GM10847 (cell line): ENCODE data around the gene DENND1A.

Experiments used
- POLR2A ChIP-seq: IDR thresholded peaks from 2 replicates; pipeline ENCODE4 v1.6.1; 2011; ENCODE audit not compliant: insufficient read length; ENCODE audit errors: extremely low read depth

Gene DENND1A

GRCh38 chr9:123394291-123395235 is 535.4 kb downstream of the DENND1A start:
- TF ChIP-seq POLR2A: no peak

GRCh38 chr9:123392802-123393201 is 537.1 kb downstream of the DENND1A start:
- TF ChIP-seq POLR2A: no peak

GRCh38 chr9:123391946-123392345 is 538.0 kb downstream of the DENND1A start:
- TF ChIP-seq POLR2A: no peak

DNA sequence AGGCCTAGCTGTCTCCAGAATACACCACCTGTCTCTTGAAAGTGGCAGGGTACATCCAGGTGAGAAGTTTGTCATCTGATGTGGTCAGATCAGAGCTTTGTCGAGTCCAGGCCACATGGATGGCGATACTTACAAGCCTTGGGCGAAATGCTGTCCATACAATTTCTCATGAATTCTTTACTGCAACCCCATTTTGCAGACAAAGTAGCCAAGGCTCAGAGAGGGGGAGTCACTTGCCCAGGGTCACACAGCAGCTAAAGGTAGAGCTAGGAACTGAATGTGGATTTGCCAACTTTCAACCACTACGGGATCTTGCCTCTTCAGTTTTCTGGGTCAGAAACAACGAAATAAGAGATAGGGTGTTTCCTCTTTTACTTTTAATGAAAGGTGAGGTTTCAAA is 538.7 kb downstream of the DENND1A start:
- no peak for TF ChIP-seq POLR2A

DNA sequence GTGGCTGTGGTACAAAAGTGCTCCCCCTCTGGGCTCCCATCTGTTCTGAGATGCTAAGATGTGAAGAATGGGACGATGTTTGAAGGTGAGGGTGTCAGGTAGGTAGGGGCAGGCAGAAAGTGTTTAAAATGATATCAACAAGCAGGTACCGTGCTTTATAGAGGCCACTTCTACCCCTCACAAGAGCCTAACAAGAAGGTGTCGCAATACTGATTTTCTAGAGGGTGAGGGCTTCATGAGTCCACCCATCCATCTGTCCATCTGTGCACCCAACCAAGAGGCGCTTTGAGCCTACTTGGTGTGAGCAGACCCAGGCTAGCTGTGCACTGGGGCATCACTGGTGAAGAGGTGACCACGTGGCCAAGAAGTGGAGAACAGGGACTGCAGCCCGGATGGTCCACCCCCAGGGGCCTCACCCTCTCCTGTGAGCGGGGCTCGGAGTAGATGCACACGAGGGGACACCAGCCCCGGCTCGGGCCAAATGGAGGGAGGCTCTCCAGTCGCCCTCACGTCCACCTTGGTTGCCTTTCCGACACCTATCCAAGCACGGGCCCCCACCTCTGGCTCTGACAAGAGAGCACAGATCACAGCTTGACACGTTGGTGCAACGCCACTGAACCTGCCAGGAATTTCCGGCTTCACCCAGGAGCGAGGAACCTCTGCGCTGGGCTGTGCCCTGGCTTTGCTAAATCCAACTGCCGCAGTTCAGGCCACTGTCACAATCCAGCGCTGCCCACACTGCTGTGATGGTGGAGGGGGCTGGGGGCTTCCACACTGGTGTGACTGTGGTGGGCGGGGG is 539.4 kb downstream of the DENND1A start:
- no peak for TF ChIP-seq POLR2A

DNA sequence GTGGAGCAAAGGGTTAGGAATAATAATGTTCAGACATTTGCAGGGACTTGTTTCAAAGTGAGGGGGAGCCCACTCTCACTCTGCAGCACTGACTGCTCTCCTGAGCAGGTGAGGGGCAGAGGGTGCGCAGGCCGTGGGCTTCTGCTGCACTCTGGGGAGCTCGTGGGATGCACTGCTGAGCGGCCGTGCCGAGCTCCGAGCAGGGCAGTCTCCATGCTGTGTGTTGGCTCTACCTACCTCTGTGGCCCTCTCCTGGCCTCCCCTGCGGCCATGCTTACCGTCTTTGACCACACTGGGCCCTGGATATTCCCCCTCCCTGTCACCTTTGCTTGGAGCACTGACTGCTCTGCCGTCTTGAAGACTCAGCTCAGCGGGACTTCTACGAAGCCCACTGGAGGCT is 540.2 kb downstream of the DENND1A start:
- TF ChIP-seq POLR2A: no peak

DNA sequence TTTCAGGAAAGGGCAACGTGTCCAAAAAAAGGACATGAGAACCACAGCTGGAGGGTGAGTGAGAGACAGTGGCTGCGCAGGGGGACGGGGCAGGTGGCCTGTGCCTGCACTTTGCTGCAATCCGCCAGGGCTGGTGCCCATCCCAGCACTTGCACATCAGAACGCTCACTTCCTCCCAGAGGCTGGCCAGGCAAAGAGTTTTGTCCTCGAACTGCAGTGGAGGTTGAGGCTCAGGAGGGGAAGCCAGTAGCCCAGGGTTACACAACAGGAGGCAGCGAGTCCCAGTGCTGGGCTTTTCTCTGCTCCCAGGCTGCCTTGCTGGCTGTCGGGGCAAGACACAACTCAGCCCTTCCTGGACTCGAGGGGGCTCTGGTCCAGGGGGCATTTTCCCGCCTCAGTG is 540.9 kb downstream of the DENND1A start:
- TF ChIP-seq POLR2A: no peak

DNA sequence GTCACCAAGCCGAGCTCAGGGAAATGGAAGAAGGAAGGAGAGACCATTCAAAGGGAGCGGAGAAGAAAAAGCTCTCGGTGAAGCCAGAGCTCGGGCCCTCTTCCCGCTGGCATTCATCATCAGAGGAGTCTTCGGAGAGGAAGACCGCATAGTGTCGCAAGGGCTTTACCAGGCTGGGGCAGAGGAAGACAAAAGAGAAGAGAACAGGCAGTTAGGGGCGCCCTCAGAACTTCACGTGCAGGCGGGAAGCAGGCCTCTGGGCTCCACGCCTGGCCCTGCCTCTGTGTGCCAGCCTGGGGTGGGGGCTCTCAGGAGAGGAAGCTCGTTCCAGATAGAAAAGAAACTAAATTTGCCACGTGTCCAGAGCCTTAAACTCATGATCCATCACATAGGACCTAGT is 542.2 kb downstream of the DENND1A start:
- no peak for TF ChIP-seq POLR2A

DNA sequence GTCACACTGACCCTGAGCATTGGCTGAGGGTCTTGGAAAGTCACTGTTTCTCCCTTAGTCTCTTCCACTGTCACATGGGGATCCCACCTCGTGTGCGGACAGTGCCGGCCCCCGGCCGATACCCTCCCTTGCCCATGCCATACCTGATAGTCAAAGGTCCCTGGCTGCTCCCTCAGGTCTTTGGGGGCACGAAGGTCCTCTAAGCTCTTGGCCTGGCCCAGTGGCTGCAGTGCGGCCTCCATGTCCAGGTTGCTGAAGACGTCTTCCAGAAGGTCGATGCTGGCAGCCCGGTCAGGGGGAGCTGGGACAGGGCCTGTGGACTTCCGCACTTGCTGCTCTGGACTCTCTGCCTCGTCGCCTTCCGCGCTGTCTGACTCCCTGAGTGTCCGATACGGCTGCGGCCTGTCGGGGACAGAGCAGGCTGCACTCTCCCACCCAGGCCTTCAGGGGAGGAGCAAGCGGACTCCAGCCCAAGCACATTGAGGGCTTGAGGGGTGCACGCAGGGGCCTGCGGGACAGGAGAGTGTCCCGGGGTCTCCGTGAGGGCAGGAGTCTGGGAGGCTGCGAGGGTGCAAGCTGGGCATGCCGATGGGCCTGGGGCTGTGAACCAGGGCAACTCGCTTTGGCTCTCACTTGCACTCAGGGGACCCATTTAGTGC is 546.3 kb downstream of the DENND1A start:
- no peak for TF ChIP-seq POLR2A

DNA sequence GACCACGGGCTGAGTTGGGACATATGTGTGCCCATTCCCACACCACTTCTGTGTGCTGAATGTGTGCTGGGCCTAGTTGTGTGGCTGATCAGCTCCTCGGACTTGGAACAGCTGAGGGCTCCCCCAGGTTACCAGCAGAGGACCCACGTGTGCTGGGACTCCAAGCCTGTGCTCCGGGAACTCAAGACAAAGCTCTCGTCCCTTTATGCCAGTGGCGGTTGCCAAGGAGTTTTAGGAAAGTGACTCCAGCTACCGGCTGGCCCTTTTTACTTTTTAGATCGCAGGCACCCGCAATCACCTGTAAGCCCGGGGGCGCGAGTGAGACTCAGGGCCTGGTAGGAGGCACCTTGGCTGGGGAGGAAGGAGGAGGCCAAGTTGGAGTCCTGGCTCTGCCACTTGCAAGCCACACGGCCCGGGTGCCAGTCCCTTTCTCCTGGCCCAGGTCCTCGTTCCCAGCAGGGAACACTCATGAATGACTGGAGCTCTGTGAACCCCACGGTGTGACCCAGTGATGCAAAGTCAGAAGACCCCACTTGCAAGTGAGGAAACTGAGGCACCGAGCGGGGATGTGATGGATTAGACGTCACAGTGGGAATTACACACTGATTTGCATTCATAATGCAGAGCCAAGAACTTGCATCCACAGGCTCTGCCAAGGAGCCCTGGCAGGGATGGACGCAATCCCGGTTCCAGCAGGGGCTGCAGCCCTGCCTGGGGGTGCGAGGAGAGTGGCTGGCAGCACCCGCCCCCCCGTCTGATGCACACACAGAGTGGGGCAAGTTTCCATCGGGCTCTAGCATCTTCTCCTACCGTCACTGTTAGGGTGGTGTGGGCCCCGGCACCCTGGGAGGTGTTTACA is 547.0 kb downstream of the DENND1A start:
- TF ChIP-seq POLR2A: no peak

DNA sequence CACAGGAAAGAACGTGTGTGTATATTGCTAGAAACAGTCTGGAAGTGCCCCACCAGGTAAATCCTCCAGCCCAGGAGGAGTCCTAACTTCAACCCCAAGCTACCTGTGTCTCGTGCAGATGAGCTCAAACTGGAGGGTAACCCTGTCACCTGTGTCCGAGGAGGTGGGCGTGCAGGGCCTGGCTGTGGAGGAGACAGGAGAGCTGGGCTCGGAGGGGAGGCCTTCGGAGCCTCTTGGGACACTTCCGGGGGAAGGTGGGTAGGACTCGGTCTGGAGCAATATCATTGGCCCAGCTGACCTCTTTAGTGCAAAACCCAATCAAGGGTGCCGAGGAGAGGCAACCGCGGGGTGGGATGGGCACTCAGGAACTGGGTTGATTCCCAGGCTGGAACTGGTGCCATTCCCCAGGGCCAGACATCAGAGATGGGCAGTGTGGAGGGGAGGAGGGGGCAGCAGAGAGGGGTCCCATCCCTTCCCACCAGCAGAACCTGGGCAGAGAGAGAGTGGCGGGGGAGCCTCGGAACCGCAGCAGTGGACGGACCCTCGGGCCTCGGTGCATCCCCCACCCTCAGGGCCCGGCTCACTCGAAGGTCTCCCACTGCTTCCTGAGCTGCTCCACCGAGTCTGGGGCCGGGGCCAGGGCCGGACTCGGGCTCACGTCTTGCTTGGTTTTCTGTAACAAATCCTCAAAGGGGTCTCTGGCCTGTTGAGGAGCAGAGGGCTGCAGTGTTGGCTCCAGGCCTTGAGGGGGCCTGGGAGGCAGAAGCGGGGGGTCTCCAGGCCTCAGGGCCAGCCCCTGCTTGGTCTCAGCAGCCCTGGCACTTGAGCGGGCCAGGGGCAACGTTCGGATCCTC is 548.8 kb downstream of the DENND1A start:
- no peak for TF ChIP-seq POLR2A

GRCh38 chr9:123378956-123379660 is 550.8 kb downstream of the DENND1A start:
- no peak for TF ChIP-seq POLR2A

DNA sequence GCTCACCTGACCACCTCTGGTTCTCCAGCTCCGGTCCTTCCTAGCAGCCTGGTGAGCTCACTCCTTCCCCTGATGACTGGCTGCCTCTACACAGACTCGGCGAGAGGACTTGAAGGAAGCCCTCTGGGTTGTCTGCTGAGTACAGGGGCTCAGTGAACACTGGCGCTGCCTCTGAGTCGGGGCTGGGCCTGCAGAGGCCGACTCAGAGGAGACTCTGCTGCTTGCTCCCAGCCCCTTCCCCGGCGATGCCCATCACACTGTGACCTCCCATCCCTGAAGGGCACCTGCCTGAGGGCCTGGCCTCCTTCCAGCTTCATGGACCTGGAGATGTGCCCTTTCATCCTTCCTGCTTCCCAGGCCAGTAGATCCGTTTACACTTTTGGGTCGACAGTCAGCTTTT is 551.9 kb downstream of the DENND1A start:
- no peak for TF ChIP-seq POLR2A
